SU-DHL-6 (cell line): ENCODE results near the gene RNF214.

Source experiments
- H2AFZ ChIP-seq: fragments of 200-600 bp; sonication (generic); 2 replicates; pipeline ENCODE4 v1.6.1; 2014; ENCODE audit warnings: low read depth, mild to moderate bottlenecking, moderate library complexity, mixed read lengths, antibody characterized with exemption, low read length; ENCODE audit not compliant: severe bottlenecking
- H3F3A ChIP-seq: fragments of 200-600 bp; shearing (Covaris generic); 2 replicates; pipeline ENCODE4 v1.6.0; 2016; ENCODE audit warnings: antibody characterized with exemption, mild to moderate bottlenecking; ENCODE audit not compliant: insufficient read depth
- H3K27ac ChIP-seq: fragments of 200-600 bp; sonication (generic); 2 replicates; pipeline ENCODE4 v1.5.1; 2016; ENCODE audit warnings: low read depth, mild to moderate bottlenecking, low read length, moderate library complexity, mixed read lengths
- H3K27me3 ChIP-seq: fragments of 200-600 bp; sonication (generic), shearing (Covaris generic); 2 replicates; pipeline ENCODE4 v1.6.0; 2014; ENCODE audit warnings: mild to moderate bottlenecking, low read length
- H3K36me3 ChIP-seq: fragments of 200-600 bp; sonication (generic); 2 replicates; pipeline ENCODE4 v1.6.1; 2014; ENCODE audit warnings: mild to moderate bottlenecking, low read length, mixed read lengths
- H3K4me2 ChIP-seq: fragments of 300-600, 200-600 bp; shearing (Covaris generic), sonication (generic); 2 replicates; pipeline ENCODE4 v1.6.0; 2014; ENCODE audit warnings: low read length, low read depth, mild to moderate bottlenecking; ENCODE audit not compliant: poor library complexity, severe bottlenecking
- H3K4me3 ChIP-seq: fragments of 200-600 bp; sonication (generic); 2 replicates; pipeline ENCODE4 v1.5.1; 2014; ENCODE audit warnings: antibody characterized with exemption, low read length, mild to moderate bottlenecking, mixed read lengths; ENCODE audit not compliant: insufficient read depth, poor library complexity, severe bottlenecking
- H3K79me2 ChIP-seq: fragments of 200-600 bp; sonication (generic); 2 replicates; pipeline ENCODE4 v1.6.1; 2014; ENCODE audit warnings: mild to moderate bottlenecking, low read length, moderate library complexity; ENCODE audit not compliant: insufficient read depth
- H3K9ac ChIP-seq: fragments of 200-600 bp; sonication (generic); 2 replicates; pipeline ENCODE4 v1.7.0; 2014; ENCODE audit warnings: mild to moderate bottlenecking, low read length
- H3K9me2 ChIP-seq: fragments of 200-600 bp; sonication (generic); replicated peaks from 2 replicates; pipeline ENCODE4 v1.6.1; 2014; ENCODE audit warnings: low read length; ENCODE audit not compliant: insufficient read depth
- H3K9me3 ChIP-seq: fragments of 200-600 bp; sonication (generic); 2 replicates; pipeline ENCODE4 v1.6.1; 2014; ENCODE audit warnings: low read length, mixed read lengths; ENCODE audit not compliant: insufficient read depth
- H4K20me1 ChIP-seq: fragments of 200-600 bp; sonication (generic); 2 replicates; pipeline ENCODE4 v1.6.1; 2014; ENCODE audit warnings: low read depth, mild to moderate bottlenecking, antibody characterized with exemption, low read length, moderate library complexity, mixed read lengths
- EZH2phosphoT487 ChIP-seq: fragments of 200-600 bp; sonication (generic), shearing (Covaris generic); conservative IDR thresholded peaks from 2 replicates; pipeline ENCODE4 v1.6.1; 2018; ENCODE audit warnings: mild to moderate bottlenecking, antibody characterized with exemption, low read length, moderate library complexity, mixed read lengths
- TF ChIP-seq, protein P1 (sequence below): fragments of 200-600 bp; sonication (generic); IDR thresholded peaks from one replicate; pipeline ENCODE4 v1.5.1; 2017; ENCODE audit warnings: antibody characterized with exemption, mild to moderate bottlenecking, low read length, moderate library complexity; ENCODE audit not compliant: insufficient read depth, poor library complexity, severe bottlenecking

RNF214 gene

DNA sequence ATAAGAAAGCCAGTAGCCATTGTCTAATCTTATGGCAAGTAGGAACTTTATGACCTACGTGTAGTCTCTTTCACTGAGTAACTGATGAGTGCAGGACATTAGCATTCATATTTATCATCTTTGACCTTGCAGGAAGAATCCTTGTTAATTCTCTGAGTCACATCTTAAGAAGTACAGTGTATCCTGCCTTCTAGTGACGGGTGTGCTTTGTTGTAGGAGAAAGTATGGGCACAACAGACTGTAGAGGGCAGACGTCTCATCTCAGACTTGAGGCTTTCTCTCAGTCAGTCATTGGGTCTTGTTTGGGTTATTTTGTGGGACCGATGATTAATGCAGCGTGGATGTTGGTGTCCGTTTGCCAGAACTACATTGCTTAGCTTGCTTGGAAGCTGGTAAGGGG lies 6.8 kb downstream of the RNF214 start:
- Histone ChIP-seq H3F3A (peaks cover 7% of the 10 kb centered on the region; the same call in 1 of the 2 replicates), H3K4me2 (no peak overlapping the region), H3K27ac (no peak overlapping the region), H3K79me2 (peaks cover 5% of the 10 kb centered on the region; the same call in 1 of the 2 replicates), H4K20me1 (no peaks in the 10 kb centered on the region), H3K4me3 (no peak overlapping the region), H3K9me2 (no peaks in the 10 kb centered on the region), H3K27me3 (no peaks in the 10 kb centered on the region), H3K36me3 (no peaks in the 10 kb centered on the region; the same call in 1 of the 2 replicates), H3K9ac (no peak overlapping the region), H3K9me3 (no peaks in the 10 kb centered on the region), H2AFZ (no peak overlapping the region)
- TF ChIP-seq, protein P1, sequence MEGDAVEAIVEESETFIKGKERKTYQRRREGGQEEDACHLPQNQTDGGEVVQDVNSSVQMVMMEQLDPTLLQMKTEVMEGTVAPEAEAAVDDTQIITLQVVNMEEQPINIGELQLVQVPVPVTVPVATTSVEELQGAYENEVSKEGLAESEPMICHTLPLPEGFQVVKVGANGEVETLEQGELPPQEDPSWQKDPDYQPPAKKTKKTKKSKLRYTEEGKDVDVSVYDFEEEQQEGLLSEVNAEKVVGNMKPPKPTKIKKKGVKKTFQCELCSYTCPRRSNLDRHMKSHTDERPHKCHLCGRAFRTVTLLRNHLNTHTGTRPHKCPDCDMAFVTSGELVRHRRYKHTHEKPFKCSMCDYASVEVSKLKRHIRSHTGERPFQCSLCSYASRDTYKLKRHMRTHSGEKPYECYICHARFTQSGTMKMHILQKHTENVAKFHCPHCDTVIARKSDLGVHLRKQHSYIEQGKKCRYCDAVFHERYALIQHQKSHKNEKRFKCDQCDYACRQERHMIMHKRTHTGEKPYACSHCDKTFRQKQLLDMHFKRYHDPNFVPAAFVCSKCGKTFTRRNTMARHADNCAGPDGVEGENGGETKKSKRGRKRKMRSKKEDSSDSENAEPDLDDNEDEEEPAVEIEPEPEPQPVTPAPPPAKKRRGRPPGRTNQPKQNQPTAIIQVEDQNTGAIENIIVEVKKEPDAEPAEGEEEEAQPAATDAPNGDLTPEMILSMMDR, result no peak
- no peak for TF ChIP-seq EZH2phosphoT487

DNA sequence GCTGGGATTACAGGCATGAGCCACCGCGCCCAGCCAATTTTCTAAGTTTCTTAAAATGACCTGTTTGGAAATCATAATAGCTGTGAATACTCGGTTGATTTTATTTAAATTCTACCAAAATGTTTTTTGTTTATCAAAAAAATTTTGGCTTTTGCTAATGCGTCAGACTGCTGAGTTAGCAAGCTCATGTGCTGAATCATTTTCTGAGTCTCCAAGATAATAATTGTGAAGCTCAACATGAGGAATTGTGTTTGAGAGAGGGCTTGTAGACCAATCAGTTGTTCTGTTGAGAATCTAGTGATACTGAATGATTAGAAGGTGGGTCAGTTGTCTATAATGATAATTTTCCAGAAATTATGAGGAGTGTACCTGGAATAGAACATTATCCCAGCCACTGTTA lies 15.9 kb downstream of the RNF214 start:
- Histone ChIP-seq H3K36me3 (peaks cover 6% of the 10 kb centered on the region; the same call in 1 of the 2 replicates), H3K4me3 (no peak overlapping the region), H3K27ac (no peak overlapping the region), H2AFZ (no peak overlapping the region), H3K9ac (no peak overlapping the region), H3F3A (no peaks in the 10 kb centered on the region), H3K9me2 (no peaks in the 10 kb centered on the region), H3K27me3 (no peaks in the 10 kb centered on the region), H3K9me3 (no peaks in the 10 kb centered on the region), H4K20me1 (no peaks in the 10 kb centered on the region), H3K4me2 (no peak overlapping the region), H3K79me2 (no peaks in the 10 kb centered on the region)
- TF ChIP-seq, protein P1, result no peak
- TF ChIP-seq EZH2phosphoT487, result no peak

DNA sequence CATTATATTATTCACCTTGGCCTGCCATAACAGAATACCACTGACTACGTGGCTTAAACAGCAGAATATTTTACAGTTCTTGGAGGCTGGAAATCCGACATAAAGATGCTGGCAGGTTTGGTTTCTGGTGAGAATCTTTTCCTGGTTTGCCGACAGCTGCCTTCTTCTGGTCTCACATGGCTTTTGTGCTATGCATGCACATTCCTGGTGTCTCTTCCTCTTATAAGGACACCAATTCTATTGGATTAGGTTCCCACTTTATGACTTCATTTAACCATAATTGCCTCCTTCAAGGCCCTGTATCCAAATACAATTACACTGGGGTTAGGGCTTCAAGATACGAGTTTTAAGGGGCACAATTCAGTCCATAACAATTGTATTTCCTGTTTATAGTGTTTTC lies 17.1 kb downstream of the RNF214 start:
- Histone ChIP-seq H3K79me2 (no peaks in the 10 kb centered on the region), H3K4me2 (no peak overlapping the region), H3K27me3 (no peaks in the 10 kb centered on the region), H3K4me3 (no peak overlapping the region), H3K36me3 (peaks cover 6% of the 10 kb centered on the region; the same call in 1 of the 2 replicates), H2AFZ (no peak overlapping the region), H3K9ac (no peak overlapping the region), H3K9me3 (no peaks in the 10 kb centered on the region), H3K9me2 (no peaks in the 10 kb centered on the region), H3K27ac (no peak overlapping the region), H4K20me1 (no peaks in the 10 kb centered on the region), H3F3A (no peaks in the 10 kb centered on the region)
- TF ChIP-seq EZH2phosphoT487, result no peak
- TF ChIP-seq, protein P1, result no peak
